ENCODE measurements around the gene PAK5. TPM values are rescaled to one million over a fixed set of nuclear protein-coding genes. Genes with fewer than 3 reads are reported as not detected.
A peak's percentile ranks its signal among the peaks of the same experiment; 100 is the strongest.

The PAK5 gene
- total and polyA plus RNA-seq, 2 experiments from 2014 or later, result 0.57 to 1.1 TPM

DNA sequence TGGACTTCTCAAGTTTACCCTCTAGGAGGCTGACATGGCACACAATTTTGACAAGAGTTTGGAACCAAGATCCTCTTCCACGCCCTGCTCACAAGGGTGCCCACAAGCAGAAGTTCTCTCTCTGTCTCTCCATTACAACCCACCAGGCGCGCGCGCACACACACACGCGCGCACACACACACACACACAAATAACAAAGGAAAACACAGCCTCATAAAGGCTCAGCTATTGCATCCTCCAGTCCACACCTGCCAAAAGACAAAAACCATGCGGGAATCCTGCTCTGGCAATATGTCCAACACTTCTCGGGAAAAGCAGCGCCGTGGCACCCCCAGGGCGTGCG, 870 bp downstream of the PAK5 start:
- peak overlapping the region; percentile 96 for H3K4me2 ChIP-seq
- DNase-seq (ENCODE audit: low spot score) (peak; percentile 6), ATAC-seq (no peak)
- no peaks in the 10 kb centered on the region for H3K9me3 Mint-ChIP-seq
- H3K9me2 ChIP-seq (ENCODE audit: insufficient read depth), result no peaks in the 10 kb centered on the region
- H3K27ac ChIP-seq (ENCODE audit: low read depth), result no peak overlapping the region
- H3K4me1 ChIP-seq (ENCODE audit: insufficient read depth), result peaks cover 13% of the 10 kb centered on the region; the same call in 1 of the 2 replicates
- H2AFZ ChIP-seq, result peak overlapping the region; percentile 99
- peaks cover 11% of the 10 kb centered on the region for H3K4me1 Mint-ChIP-seq
- no peaks in the 10 kb centered on the region; the same call in 1 of the 2 replicates for H3F3A ChIP-seq (replicated peaks; ENCODE audit: low read depth)
- H3K79me2 ChIP-seq (replicated peaks; ENCODE audit: insufficient read depth), result no peaks in the 10 kb centered on the region
- peaks cover 22% of the 10 kb centered on the region for H3K27me3 ChIP-seq (ENCODE audit: insufficient read depth)
- H3K27me3 Mint-ChIP-seq (ENCODE audit: insufficient read depth, low read depth, poor library complexity), result peaks cover 11% of the 10 kb centered on the region
- H3K4me3 ChIP-seq, result peak overlapping the region; percentile 80
- no peaks in the 10 kb centered on the region for H3K36me3 ChIP-seq (ENCODE audit: insufficient read depth)
- no peak for TF ChIP-seq ZNF462 (CRISPR knock-in tag; IDR thresholded peaks at IDR 0.05)
- no peak for TF ChIP-seq CTCF (conservative IDR thresholded peaks at IDR 0.05; ENCODE audit: low read depth in 2 of 2)
- no peak for TF ChIP-seq CREB1 (CRISPR knock-in tag; IDR thresholded peaks at IDR 0.05; ENCODE audit: low read depth)
- TF ChIP-seq ZNF331 (CRISPR knock-in tag; IDR thresholded peaks at IDR 0.05; ENCODE audit: low read depth), result no peak
- TF ChIP-seq, protein P1, sequence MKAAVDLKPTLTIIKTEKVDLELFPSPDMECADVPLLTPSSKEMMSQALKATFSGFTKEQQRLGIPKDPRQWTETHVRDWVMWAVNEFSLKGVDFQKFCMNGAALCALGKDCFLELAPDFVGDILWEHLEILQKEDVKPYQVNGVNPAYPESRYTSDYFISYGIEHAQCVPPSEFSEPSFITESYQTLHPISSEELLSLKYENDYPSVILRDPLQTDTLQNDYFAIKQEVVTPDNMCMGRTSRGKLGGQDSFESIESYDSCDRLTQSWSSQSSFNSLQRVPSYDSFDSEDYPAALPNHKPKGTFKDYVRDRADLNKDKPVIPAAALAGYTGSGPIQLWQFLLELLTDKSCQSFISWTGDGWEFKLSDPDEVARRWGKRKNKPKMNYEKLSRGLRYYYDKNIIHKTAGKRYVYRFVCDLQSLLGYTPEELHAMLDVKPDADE (IDR thresholded peaks at IDR 0.05), result no peak
- H3K36me3 Mint-ChIP-seq (ENCODE audit: low read depth), result no peaks in the 10 kb centered on the region
- peak overlapping the region; percentile 78 for H3K4me3 Mint-ChIP-seq
- no peaks in the 10 kb centered on the region; the same call in 1 of the 2 replicates for H4K20me1 ChIP-seq (replicated peaks; ENCODE audit: insufficient read depth)
- no peak overlapping the region for H3K27ac Mint-ChIP-seq
